HG02870 (cell line): ENCODE measurements around the gene ZBTB16.

ENCODE experiments used
- ATAC-seq: cut with Tn5 transposase; IDR thresholded peaks from one replicate; pipeline ENCODE4 v1.9.1; 2021; ENCODE audit warnings: mild to moderate bottlenecking, moderate library complexity; ENCODE audit not compliant: unreplicated experiment

Gene ZBTB16

DNA sequence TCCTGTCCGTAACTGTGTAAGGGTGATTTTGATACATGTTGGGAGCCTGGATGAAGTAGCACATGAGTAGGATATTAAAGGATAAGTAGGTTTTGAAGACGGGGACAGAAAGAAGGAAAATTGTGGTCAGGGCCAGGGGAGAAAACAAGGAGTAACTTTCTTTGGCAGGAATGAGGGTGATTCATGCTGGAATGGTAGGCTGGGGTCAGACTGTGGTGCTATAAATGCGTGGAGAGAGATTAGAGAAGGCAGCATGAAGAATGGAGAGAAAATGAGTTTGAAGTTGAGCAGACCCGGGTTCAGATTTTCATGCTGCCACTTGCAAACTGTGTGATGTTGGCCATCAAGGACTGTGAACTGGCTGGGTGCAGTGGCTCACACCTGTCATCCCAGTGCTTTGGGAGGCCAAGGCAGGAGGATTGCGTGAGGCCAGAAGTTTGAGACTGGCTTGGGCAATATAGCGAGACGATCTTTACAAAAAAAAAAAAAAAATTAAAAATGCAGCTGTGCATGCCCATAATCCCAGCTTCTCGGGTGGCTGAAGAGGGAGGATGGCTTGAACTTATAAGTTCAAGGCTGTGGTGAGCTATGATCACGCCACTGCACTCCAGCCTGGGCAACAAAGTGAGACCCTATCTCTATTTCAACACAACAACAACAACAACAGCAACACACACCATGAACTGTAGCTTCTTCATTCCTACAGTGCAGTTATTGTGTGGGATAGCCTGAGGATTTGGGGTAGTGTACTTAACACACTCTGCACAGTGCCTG, 22.3 kb downstream of the ZBTB16 start:
- ATAC-seq, result no peak

DNA sequence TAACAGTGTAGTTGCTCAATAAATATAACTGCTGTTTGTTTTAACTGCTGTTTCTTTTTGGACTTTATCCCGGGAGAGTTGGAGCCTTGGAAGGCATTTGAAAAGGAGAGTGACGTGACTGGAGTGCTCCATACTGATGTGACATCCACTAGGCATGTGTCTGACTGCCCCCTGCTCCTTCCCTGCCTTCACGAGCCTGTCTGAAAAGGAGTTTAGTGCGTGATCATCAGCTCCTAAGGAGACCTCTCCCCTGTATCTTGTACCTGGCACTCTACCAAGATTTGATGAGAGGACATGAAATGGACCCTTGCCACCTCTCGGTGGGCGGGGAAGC, 22.9 kb downstream of the ZBTB16 start:
- ATAC-seq, result no peak

GRCh38 chr11:114082767-114083181, 23.3 kb downstream of the ZBTB16 start:
- no peak for ATAC-seq

DNA sequence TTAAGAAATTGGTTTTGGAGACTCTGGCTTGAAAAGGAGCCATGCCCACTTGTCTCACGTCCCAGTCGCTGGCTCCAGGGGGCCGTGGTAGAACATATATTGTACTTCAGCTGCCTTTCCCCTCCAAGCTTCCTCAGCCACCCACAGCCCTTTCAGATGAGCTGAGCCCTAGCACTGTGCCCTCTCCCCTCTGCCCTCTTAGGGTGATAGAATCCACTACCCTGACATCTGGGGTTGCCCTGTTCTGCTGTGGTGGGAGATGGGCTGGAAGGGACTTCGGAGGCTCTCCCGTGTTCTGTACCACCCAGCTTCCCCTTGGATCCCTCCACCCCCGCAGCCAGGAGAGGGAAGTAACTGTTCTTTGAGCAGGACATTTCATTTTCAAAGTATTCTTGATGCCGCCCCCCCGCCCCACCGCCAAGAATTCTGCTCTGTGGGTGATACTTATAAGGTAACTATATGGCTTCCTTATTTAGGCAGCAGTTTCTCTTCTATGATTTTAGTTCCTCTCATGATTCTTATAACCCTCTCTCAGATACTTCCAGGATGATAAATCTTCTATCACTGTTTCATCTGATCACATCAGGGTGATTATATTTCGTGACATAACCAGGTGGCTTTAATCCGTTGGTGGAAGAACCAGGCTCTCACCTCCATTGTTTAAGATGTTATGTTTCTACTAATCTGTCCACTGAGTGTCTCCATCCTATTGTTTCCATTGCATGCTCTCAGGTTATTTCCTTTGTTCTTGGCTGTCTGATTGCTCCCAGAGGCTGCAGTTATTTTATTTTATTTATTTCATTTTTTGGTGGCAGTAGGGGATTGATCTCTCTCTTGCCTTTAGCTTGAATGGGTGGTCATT, 24.1 kb downstream of the ZBTB16 start:
- no peak for ATAC-seq

DNA sequence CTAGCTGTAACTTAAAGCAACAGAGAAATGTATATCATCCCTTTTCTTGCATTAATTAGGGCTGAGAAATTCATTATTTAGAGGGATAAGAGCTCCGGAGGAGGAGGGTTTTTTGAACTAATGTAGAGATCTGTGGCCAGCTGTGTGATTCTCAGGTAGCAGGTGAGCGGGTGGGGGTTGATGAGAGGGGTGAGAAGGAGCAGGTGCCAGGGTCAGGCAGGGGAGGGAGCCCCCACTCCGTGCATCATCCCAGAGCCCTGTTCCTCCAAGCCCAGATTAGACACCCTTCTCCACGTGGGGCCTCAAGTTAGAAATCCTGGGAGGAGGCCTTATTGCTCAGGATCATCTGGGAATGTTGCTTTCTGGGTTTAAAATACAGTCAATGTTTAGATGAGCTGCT, 24.9 kb downstream of the ZBTB16 start:
- ATAC-seq, result no peak

- no peak for ATAC-seq
These were observed 26.7 kb downstream of the ZBTB16 start for GRCh38 chr11:114085965-114086793.

GRCh38 chr11:114087025-114087424, 27.5 kb downstream of the ZBTB16 start:
- no peak for ATAC-seq

DNA sequence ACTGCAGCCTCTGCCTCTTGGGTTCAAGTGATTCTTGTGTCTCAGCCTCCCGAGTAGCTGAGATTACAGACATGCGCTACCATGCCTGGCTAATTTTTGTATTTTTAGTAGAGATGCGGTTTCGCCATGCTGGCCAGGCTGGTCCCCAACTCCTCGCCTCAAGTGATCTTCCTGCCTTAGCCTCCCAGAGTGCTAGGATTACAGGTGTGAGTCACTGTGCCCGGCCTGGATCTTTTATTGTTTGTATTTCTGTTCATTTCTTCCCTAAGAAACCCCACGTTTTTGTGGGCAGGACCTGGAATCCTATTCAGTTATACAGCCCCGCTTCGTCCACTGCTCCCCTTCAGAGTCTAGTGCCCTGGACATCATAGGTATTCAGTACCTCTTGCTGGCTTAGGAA, 28.7 kb downstream of the ZBTB16 start:
- ATAC-seq, result no peak

GRCh38 chr11:114088836-114089235, 29.3 kb downstream of the ZBTB16 start:
- ATAC-seq, result no peak

GRCh38 chr11:114089748-114090147, 30.2 kb downstream of the ZBTB16 start:
- ATAC-seq, result no peak

DNA sequence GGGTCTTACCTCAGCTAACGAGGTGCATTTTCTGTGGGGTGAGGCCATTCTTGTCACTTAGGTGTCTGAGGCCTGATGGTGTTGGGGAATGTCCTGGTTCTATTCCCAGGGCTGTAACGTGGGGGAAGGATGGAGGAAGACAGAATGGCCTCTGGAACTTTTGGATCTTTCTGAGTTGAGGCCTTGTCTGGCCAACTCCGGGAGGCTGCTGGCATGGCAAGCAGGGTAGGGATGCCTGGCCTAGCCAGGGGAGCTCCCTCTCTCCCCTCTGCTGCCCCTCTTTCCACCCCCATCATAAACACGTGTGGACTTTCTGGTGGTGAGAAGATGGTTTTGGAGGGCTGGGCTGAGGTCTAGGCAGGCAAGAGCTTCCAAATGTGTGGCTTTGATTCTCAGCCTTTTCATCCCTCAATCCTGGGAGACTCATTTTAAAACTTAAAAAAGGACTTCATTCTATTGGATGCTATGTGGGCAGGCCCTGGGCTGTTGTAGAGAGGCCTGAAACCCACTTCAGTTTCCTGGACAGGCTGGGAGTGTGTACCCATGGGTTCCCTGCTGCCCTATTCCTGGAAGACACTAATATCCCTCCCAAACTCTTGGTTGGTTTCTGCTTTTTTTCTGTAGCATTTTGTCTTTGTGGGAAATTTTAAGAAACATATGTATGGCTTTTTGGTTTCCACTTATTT, 30.9 kb downstream of the ZBTB16 start:
- no peak for ATAC-seq

- ATAC-seq, result no peak
These were observed 31.5 kb downstream of the ZBTB16 start for GRCh38 chr11:114090976-114091375.

DNA sequence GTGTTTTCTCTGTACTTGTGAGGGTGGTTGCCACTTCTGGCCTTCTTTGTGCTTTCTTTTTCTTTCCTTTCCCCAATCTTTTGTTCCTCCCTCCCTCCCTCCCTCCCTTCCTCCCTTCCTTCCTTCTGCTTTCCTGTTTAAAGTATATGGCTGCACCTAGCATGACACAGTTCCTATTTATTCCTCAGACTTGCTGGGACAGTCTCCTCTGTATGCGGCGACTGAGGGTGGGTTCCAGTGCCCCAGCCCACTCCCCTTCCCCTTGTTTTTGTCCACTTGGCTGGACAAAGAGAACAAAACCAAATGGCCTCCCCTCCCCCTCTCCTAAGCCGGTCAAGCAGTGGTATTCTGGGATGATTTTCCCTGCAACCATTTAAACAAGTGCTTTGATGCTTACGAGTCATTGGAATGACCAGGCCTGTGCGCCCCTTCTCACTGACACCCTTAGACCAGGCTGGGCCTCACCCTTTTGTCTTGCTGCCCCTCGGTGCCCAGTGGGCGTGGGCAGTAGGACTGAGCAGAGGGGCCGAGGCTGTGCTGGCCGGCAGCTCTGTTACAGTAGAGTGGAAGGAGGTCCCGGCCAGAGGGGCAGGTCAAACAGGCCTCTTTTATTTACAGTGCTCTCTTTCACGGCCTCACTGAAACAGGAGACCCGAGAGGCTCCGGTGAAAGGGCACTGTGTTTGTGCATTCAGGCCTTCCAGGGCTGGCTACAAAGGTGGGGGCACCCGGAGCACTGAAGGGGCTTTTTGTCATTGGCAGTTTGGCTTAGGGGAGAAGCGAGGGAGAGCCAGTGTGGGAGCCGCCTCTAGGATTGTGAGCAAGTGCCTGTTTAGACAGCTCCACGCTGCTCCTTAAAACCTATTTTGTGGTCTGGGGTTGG, 32.2 kb downstream of the ZBTB16 start:
- no peak for ATAC-seq

GRCh38 chr11:114092478-114092877, 33.0 kb downstream of the ZBTB16 start:
- no peak for ATAC-seq

GRCh38 chr11:114092953-114093352, 33.4 kb downstream of the ZBTB16 start:
- ATAC-seq, result no peak

DNA sequence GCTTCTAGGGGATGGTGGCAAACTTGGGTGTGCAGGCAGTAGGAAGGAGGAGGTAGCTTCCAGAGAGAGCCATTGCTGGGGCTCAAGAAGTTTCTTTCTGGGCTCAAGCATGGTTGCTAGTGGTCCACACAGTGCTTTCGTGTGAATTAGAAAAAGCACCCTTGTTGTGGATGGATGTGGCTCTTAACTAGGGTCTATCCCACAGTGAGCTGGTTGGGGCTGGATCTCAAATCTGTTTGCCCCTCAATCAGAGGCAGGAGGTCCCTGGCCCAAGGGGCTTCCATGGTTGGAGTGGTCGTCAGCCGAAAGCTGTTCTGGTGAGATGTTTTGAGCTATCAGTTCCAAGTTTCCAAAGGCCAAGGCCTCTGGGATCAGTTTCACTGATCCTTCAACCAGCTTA, 35.0 kb downstream of the ZBTB16 start:
- ATAC-seq, result no peak

- no peak for ATAC-seq
These were observed 36.4 kb downstream of the ZBTB16 start for GRCh38 chr11:114095899-114096298.

DNA sequence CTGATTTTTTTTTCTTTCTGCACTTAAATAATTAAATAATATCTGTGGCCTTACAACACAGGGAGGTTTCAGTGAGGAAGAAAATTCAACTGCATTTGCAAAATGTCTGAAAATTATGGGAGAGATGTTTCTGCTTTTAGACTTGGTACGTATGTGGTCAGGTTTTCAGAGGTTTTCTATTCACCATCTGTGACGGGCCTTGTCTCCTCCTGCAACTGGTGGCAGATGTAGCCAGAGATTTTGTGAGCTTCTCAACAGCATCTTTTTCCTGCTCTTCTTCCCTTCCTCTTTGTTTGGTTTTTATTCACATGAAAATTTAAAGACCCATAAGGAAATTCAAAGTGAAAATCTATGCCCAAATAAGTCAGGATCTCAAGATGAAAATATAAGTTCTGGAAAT, 38.3 kb downstream of the ZBTB16 start:
- no peak for ATAC-seq

DNA sequence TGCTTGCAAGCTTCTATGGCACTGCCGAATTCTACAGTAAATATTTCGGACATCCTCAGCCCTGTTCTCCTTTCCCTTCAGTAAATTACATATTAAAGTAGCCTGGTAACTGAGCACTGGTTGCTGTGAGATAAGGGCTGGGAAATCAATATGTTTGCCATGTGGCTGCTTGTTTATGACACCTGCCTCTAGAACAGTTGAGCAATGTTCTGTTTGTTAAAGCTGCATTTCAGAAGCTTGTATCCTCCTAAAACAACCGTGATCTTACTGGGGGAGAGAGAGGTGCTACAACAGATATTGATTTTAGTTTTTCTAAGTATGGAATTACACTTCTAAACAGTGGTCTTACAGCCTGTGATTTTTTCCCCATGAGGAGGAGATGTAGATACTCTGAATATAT, 39.4 kb downstream of the ZBTB16 start:
- no peak for ATAC-seq
